ENCODE results near the gene PDE6G. TPM values are rescaled to one million over a fixed set of nuclear protein-coding genes. Genes with fewer than 3 reads are reported as not detected.
"Not testable (repeated sequence)": the region's sequence is repeated elsewhere in the genome, so short reads cannot be mapped to it uniquely, and the experiment has no call there.

PDE6G gene
- total RNA-seq, 2 experiments from 2014 or later, result 8.9 to 11.4 TPM

DNA sequence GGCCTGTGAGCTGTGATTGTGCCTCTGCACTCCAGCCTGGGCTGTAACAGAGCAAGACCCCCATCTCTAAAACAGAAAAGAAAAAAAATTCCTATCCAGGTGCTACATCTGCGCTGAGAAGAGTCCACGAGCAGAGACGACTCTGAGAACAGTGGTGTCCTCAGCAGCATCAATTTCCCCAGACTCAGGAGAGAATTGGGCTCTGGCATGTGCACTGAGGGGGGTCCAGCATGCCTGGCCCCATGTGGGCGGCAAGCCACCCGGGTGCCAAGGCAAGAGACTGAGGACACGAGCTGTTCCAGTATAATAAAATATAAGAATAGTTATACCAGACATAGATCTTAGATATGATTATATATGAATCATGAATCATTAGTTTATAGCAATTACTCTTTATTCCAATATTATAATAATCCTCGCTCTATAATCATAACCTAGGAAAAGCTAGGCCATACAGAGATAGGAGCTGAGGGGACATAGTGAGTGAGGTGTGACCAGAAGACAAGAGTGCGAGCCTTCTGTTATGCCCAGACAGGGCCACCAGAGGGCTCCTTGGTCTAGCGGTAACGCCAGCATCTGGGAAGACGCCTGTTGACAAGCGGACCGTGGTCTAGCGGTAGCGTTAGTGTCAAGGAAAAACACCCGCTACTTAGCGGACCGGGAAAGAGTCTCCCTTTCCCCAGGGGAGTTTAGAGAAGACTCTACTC, 19.3 kb upstream of the PDE6G start:
- H3K4me1 Mint-ChIP-seq (ENCODE audit: low read depth); intact Hi-C loops (cut with micrococcal nuclease); H3K27me3 Mint-ChIP-seq; H3K4me3 Mint-ChIP-seq; ATAC-seq; H3K9me3 Mint-ChIP-seq; H3K27ac Mint-ChIP-seq: not testable (repeated sequence)
- TF ChIP-seq CTCF (IDR thresholded peaks at IDR 0.05), result peak; percentile 70
- ChIA-PET POLR2A (interaction anchor here (1.1 to 2.0 kb wide), 2 partner anchors 9 to 27 kb away, joined by 3 to 7 read pairs; partner anchors contain the start of genes CCDC137 and OXLD1), CTCF (interaction anchor here (0.7 to 2.5 kb wide), 7 partner anchors 9 to 38 kb away, joined by 3 to 11 read pairs (median 3); partner anchors contain the start of genes ARL16, HGS and PDE6G)
- DNase-seq, result peak; percentile 48
- peaks cover 29% of the 10 kb centered on the region for H3K36me3 Mint-ChIP-seq (ENCODE audit: low read depth)

DNA sequence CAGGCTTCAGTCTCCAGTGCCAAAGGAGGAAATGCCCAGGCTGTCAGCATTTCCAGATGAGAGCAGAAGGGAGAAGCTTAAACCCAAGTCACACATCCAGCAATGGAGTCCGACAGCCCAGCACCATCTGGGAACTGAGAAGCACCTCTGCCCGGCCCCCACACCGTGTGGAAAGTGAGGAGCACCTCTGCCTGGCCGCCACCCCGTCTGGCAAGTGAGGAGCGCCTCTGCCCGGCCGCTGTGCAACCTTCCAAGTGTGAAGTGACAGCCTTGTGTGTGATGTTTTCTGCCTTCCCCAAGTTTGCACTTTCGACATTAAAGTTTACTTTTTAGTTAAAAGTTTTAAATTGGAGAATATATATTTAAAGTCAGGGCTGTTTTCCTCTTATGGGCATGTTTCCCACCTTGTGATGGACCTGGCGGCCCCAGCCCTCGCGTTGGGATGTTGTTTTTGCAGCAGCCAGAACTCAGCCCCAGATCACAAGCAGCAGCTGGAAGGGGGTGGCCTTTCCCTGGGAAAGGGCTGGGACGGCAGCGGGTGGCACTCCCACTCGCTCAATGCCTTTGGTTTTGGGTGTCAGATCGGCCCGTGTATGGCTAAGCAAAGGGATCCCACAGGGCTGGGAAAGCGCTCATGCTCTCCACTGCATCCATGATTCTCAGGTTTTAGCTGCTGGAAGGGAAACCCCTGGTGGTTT, 17.4 kb upstream of the PDE6G start:
- DNase-seq (no peak), ATAC-seq (no peak)
- Mint-ChIP-seq H3K36me3 (ENCODE audit: low read depth) (peaks cover 39% of the 10 kb centered on the region), H3K4me3 (no peak overlapping the region), H3K4me1 (ENCODE audit: low read depth) (peaks cover 7% of the 10 kb centered on the region), H3K9me3 (no peaks in the 10 kb centered on the region), H3K27me3 (no peaks in the 10 kb centered on the region), H3K27ac (no peak overlapping the region)
- CTCF ChIA-PET, result interaction anchor here (2.5 kb wide), 1 partner anchor 11 kb away, joined by 11 read pairs; the partner anchor contains the start of genes ARL16 and HGS
- TF ChIP-seq CTCF (IDR thresholded peaks at IDR 0.05), result no peak
- intact Hi-C loops (cut with micrococcal nuclease), result no loop called here
- POLR2A ChIA-PET, result interaction anchor here (0.6 to 1.2 kb wide), 7 partner anchors 8 to 306 kb away, joined by 3 to 7 read pairs (median 4); partner anchors contain the start of genes ARL16, HGS and MRPL12

GRCh38 chr17:81672954-81673353, 16.6 kb upstream of the PDE6G start:
- TF ChIP-seq CTCF (IDR thresholded peaks at IDR 0.05), result no peak
- no peak for DNase-seq
- ChIA-PET POLR2A (interaction anchor here (1.0 to 4.0 kb wide), 3 partner anchors 11 to 44 kb away, joined by 4 to 27 read pairs (median 5); partner anchors contain the start of genes ARL16 and HGS), CTCF (no interaction called here)
- peaks cover 46% of the 10 kb centered on the region for H3K36me3 Mint-ChIP-seq (ENCODE audit: low read depth)
- H3K4me1 Mint-ChIP-seq (ENCODE audit: low read depth), result peaks cover 13% of the 10 kb centered on the region
- H3K9me3 Mint-ChIP-seq, result no peaks in the 10 kb centered on the region
- H3K27me3 Mint-ChIP-seq, result no peaks in the 10 kb centered on the region
- H3K27ac Mint-ChIP-seq, result no peak overlapping the region
- intact Hi-C loops (cut with micrococcal nuclease), result no loop called here
- no peak overlapping the region for H3K4me3 Mint-ChIP-seq
- no peak for ATAC-seq

DNA sequence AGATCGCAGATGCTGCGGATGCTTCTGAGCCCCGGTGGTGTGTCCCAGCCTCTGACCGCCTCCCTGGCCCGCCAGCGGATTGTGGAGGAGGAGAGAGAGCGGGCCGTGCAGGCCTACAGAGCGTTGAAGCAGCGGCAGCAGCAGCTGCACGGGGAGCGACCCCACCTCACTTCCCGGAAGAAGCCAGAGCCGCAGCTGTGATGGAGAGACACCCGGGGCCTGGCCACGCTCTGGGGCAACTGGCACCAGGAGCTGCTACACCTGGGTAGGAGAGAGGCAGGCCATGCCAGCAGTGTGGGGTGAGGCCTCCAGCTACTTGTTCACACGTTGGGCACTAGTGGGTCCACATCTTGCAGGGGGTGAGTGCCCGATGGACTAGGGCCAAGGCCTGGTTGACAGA, 16.2 kb upstream of the PDE6G start:
- CTCF ChIA-PET, result no interaction called here
- no peaks in the 10 kb centered on the region for H3K27me3 Mint-ChIP-seq
- intact Hi-C loops (cut with micrococcal nuclease), result no loop called here
- ATAC-seq (no peak), DNase-seq (no peak)
- POLR2A ChIA-PET, result interaction anchor here (1.2 to 4.0 kb wide), 2 partner anchors 11 to 43 kb away, joined by 5 to 27 read pairs; partner anchors contain the start of genes ARL16 and HGS
- no peak overlapping the region for H3K27ac Mint-ChIP-seq
- peaks cover 18% of the 10 kb centered on the region for H3K4me1 Mint-ChIP-seq (ENCODE audit: low read depth)
- peaks cover 50% of the 10 kb centered on the region for H3K36me3 Mint-ChIP-seq (ENCODE audit: low read depth)
- TF ChIP-seq CTCF (IDR thresholded peaks at IDR 0.05), result no peak
- no peaks in the 10 kb centered on the region for H3K9me3 Mint-ChIP-seq
- no peak overlapping the region for H3K4me3 Mint-ChIP-seq

Data from activated CD8-positive, alpha-beta T cell treated with anti-CD3 and anti-CD28 coated beads for 36 hours (primary cell).